Endometrium (tissue), 2 donors: Measurements from ENCODE around the gene TMEM132C.
"Not testable (repeated sequence)": the region's sequence is repeated elsewhere in the genome, so short reads cannot be mapped to it uniquely, and the experiment has no call there.

Experiments used
- FAIRE-seq: peaks from 2 replicates; lab custom pipeline; 2012; peaks lifted over from hg19 to GRCh38; lab: Jason Lieb, UNC
- donor health status: control.
- donor health status: control.

TMEM132C gene

GRCh38 chr12:128497376-128497775 lies 230.4 kb downstream of the TMEM132C start:
- not testable (repeated sequence) for FAIRE-seq

- FAIRE-seq = no peak
These were observed 240.5 kb downstream of the TMEM132C start for GRCh38 chr12:128507470-128507869.

GRCh38 chr12:128509170-128509569 lies 242.2 kb downstream of the TMEM132C start:
- no peak for FAIRE-seq

- FAIRE-seq = no peak
These were observed 243.5 kb downstream of the TMEM132C start for GRCh38 chr12:128510511-128510910.

- no peak for FAIRE-seq
These were observed 246.4 kb downstream of the TMEM132C start for GRCh38 chr12:128513331-128513730.

- FAIRE-seq = no peak
These were observed 246.9 kb downstream of the TMEM132C start for GRCh38 chr12:128513831-128514230.

- no peak for FAIRE-seq
These were observed 251.7 kb downstream of the TMEM132C start for GRCh38 chr12:128518644-128519043.

GRCh38 chr12:128519426-128519825 lies 252.5 kb downstream of the TMEM132C start:
- no peak for FAIRE-seq

- no peak for FAIRE-seq
These were observed 255.0 kb downstream of the TMEM132C start for GRCh38 chr12:128521981-128522380.

- no peak for FAIRE-seq
These were observed 257.5 kb downstream of the TMEM132C start for GRCh38 chr12:128524439-128524838.

- FAIRE-seq = no peak
These were observed 264.2 kb downstream of the TMEM132C start for GRCh38 chr12:128531170-128531569.

- FAIRE-seq = no peak
These were observed 267.9 kb downstream of the TMEM132C start for GRCh38 chr12:128534906-128535305.

- no peak for FAIRE-seq
These were observed 269.8 kb downstream of the TMEM132C start for GRCh38 chr12:128536810-128537209.

GRCh38 chr12:128537668-128538067 lies 270.7 kb downstream of the TMEM132C start:
- no peak for FAIRE-seq

GRCh38 chr12:128542844-128543243 lies 275.9 kb downstream of the TMEM132C start:
- no peak for FAIRE-seq

- FAIRE-seq = no peak
These were observed 276.5 kb downstream of the TMEM132C start for GRCh38 chr12:128543460-128543859.

GRCh38 chr12:128543971-128544370 lies 277.0 kb downstream of the TMEM132C start:
- no peak for FAIRE-seq

GRCh38 chr12:128548949-128549348 lies 282.0 kb downstream of the TMEM132C start:
- no peak for FAIRE-seq

- no peak for FAIRE-seq
These were observed 282.7 kb downstream of the TMEM132C start for GRCh38 chr12:128549601-128550218.

GRCh38 chr12:128551266-128551665 lies 284.3 kb downstream of the TMEM132C start:
- no peak for FAIRE-seq

- no peak for FAIRE-seq
These were observed 287.8 kb downstream of the TMEM132C start for GRCh38 chr12:128554546-128555304.

- FAIRE-seq = no peak
These were observed 290.3 kb downstream of the TMEM132C start for GRCh38 chr12:128557231-128557630.

GRCh38 chr12:128564956-128565355 lies 298.0 kb downstream of the TMEM132C start:
- no peak for FAIRE-seq

- FAIRE-seq = no peak
These were observed 300.8 kb downstream of the TMEM132C start for GRCh38 chr12:128567730-128568129.
